SK-N-SH treated with all-trans-retinoic acid at 6 μM for 48 hours (cell line): Measurements from ENCODE around the gene SGPP2.

ENCODE experiments used
- ARNTL ChIP-seq: fragments of 450-650 bp; formaldehyde crosslinking; IDR thresholded peaks from 2 replicates; pipeline ENCODE4 v1.5.0; 2020; ENCODE audit warnings: low read depth, mild to moderate bottlenecking, moderate library complexity, borderline replicate concordance
- CSDC2 ChIP-seq: fragments of 250-450 bp; sonication (Bioruptor Pico); IDR thresholded peaks from 2 replicates; pipeline ENCODE4 v1.5.0; 2020; ENCODE audit warnings: mild to moderate bottlenecking, moderate library complexity
- ESRRG ChIP-seq: fragments of 250-450 bp; sonication (Bioruptor Pico); IDR thresholded peaks from 2 replicates; pipeline ENCODE4 v1.6.1; 2021; ENCODE audit warnings: mild to moderate bottlenecking
- GLIS3 ChIP-seq: fragments of 250-450 bp; sonication (Bioruptor Pico); IDR thresholded peaks from 2 replicates; pipeline ENCODE4 v1.5.0; 2020; ENCODE audit warnings: mild to moderate bottlenecking, moderate library complexity
- OSR1 ChIP-seq: fragments of 250-450 bp; sonication (Bioruptor Pico); IDR thresholded peaks from 2 replicates; pipeline ENCODE4 v1.8.0; 2022; ENCODE audit warnings: moderate library complexity, mild to moderate bottlenecking, inconsistent platforms
- RARB ChIP-seq: fragments of 250-450 bp; sonication (Bioruptor Pico); IDR thresholded peaks from 2 replicates; pipeline ENCODE4 v1.8.0; 2021; ENCODE audit warnings: mild to moderate bottlenecking, moderate library complexity
- SNAI2 ChIP-seq: fragments of 250-450 bp; sonication (Bioruptor Pico); IDR thresholded peaks from 2 replicates; pipeline ENCODE4 v1.5.0; 2020; ENCODE audit warnings: mild to moderate bottlenecking, moderate library complexity
- TOX ChIP-seq: fragments of 250-450 bp; sonication (Bioruptor Pico); IDR thresholded peaks from 2 replicates; pipeline ENCODE4 v1.8.0; 2021; ENCODE audit warnings: mild to moderate bottlenecking, moderate library complexity, borderline replicate concordance
- TSHZ2 ChIP-seq: fragments of 250-450 bp; sonication (Bioruptor Pico); IDR thresholded peaks from 2 replicates; pipeline ENCODE4 v1.5.0; 2020; ENCODE audit warnings: mild to moderate bottlenecking, moderate library complexity
- ZFP30 ChIP-seq: fragments of 450-650 bp; formaldehyde crosslinking; IDR thresholded peaks from 2 replicates; pipeline ENCODE4 v1.5.0; 2022; ENCODE audit warnings: mild to moderate bottlenecking, moderate library complexity
- ZNF70 ChIP-seq: fragments of 450-650 bp; formaldehyde crosslinking; IDR thresholded peaks from 2 replicates; pipeline ENCODE4 v1.5.0; 2020; ENCODE audit warnings: mild to moderate bottlenecking, moderate library complexity
- TF ChIP-seq, protein P1 (sequence below): fragments of 250-450 bp; sonication (Bioruptor Pico); IDR thresholded peaks from 2 replicates; pipeline ENCODE4 v1.5.1; 2021; ENCODE audit warnings: mild to moderate bottlenecking, moderate library complexity

DNA sequence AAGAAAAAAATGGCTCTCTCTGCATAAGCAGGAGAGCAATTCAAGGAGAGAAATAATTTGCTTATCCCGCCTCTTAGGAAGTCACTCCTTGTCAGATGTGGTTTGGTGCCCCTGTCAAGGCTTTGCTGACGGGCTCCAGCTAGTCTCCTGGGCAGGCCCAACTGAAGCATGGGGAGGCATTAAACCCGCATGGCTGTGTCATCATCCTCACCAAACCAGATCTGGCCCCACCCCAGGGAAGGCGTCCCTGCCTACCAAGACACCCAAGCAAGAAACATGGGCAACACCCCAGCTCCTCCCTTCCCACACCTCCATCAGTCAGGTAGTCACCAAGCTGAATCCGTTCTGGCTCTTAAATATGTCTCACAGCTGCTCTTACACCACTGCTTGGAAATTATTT is 108.0 kb downstream of the SGPP2 start:
- TF ChIP-seq ESRRG (CRISPR knock-in tag) (no peak), TSHZ2 (CRISPR knock-in tag) (no peak), TOX (CRISPR knock-in tag) (no peak), ARNTL (CRISPR knock-in tag) (no peak), OSR1 (CRISPR knock-in tag) (no peak), RARB (CRISPR knock-in tag) (no peak), ZFP30 (CRISPR knock-in tag) (no peak), ZNF70 (CRISPR knock-in tag) (no peak), GLIS3 (CRISPR knock-in tag) (no peak), SNAI2 (CRISPR knock-in tag) (no peak), CSDC2 (CRISPR knock-in tag) (no peak)
- TF ChIP-seq, protein P1, sequence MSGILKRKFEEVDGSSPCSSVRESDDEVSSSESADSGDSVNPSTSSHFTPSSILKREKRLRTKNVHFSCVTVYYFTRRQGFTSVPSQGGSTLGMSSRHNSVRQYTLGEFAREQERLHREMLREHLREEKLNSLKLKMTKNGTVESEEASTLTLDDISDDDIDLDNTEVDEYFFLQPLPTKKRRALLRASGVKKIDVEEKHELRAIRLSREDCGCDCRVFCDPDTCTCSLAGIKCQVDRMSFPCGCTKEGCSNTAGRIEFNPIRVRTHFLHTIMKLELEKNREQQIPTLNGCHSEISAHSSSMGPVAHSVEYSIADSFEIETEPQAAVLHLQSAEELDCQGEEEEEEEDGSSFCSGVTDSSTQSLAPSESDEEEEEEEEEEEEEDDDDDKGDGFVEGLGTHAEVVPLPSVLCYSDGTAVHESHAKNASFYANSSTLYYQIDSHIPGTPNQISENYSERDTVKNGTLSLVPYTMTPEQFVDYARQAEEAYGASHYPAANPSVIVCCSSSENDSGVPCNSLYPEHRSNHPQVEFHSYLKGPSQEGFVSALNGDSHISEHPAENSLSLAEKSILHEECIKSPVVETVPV = no peak
